ENCODE results near the gene IRX5. TPM values are rescaled to one million over a fixed set of nuclear protein-coding genes. Genes with fewer than 3 reads are reported as not detected.
A peak's percentile ranks its signal among the peaks of the same experiment; 100 is the strongest.

Gene IRX5
- 1 to 10 TPM; 4.5 to 5.7 (median 4.7) TPM for total RNA-seq (2021; fragmentation: NEBNext Ultra II Directional; extraction: Animal tissue kit (Norgen Biotek cat#: 25700))
- long read RNA-seq: 0 reads

DNA sequence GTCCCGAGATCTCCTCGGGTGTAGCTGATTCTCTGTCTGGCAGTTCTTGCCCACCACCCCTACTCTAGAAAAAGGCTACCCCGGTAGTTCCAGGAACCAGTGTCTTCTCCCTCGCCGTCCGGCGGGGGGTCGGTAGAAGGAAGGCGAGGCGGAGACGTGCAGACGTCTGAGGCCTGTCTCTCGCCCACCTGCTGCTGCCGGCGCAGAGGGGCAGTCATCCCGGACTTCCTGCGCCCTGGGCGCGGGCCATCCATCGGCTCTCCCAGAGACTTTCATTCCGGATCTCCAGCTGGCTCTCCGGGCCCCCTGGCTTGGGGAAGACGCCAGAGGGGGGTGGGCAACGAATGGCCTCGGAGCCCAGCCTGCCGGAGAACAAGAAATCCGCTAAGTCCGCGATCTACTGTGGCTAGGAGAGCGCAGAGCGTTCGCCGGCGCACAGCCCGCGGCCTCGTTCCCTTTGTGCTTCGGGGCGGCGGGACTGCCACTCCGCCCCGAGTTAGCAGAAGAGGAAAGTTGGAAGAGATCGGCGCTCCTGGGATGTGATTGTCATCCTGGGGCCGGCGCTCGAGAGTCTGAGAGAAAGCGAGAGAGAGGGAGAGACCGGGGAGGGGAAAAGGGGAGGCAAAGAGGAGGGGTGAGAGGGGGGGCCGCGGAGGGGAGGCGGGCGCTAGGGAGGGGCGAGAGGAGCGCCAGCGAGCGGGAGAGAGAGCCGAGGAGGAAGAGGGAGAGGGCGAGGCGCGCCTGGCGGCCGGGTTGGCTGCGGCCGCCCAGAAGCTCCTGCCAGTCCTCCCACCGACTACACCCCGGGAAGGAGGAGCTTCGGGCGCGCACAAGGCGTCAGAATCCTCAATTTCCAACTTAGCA lies at the start of gene IRX5:
Gene IRX5, plus strand, starts transcription at position 861 of the 864 bp plus-strand sequence. CDS start 334 bp downstream, outside the sequence.
- Mint-ChIP-seq H3K4me3 (peak within 1 kb of the TSS; percentile 93), H3K36me3 (ENCODE audit: low read depth) (peaks cover 24% of the 10 kb centered on the region), H3K27ac (peak within 1 kb of the TSS; percentile 96), H3K4me1 (ENCODE audit: low read depth) (peaks cover 50% of the 10 kb centered on the region), H3K9me3 (no peaks in the 10 kb centered on the region), H3K27me3 (ENCODE audit: insufficient read depth) (peaks cover 5% of the 10 kb centered on the region)
- peak; percentile 94 for DNase-seq
- TF ChIP-seq, protein P1, sequence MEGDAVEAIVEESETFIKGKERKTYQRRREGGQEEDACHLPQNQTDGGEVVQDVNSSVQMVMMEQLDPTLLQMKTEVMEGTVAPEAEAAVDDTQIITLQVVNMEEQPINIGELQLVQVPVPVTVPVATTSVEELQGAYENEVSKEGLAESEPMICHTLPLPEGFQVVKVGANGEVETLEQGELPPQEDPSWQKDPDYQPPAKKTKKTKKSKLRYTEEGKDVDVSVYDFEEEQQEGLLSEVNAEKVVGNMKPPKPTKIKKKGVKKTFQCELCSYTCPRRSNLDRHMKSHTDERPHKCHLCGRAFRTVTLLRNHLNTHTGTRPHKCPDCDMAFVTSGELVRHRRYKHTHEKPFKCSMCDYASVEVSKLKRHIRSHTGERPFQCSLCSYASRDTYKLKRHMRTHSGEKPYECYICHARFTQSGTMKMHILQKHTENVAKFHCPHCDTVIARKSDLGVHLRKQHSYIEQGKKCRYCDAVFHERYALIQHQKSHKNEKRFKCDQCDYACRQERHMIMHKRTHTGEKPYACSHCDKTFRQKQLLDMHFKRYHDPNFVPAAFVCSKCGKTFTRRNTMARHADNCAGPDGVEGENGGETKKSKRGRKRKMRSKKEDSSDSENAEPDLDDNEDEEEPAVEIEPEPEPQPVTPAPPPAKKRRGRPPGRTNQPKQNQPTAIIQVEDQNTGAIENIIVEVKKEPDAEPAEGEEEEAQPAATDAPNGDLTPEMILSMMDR (IDR thresholded peaks at IDR 0.05): peak; percentile 34

DNA sequence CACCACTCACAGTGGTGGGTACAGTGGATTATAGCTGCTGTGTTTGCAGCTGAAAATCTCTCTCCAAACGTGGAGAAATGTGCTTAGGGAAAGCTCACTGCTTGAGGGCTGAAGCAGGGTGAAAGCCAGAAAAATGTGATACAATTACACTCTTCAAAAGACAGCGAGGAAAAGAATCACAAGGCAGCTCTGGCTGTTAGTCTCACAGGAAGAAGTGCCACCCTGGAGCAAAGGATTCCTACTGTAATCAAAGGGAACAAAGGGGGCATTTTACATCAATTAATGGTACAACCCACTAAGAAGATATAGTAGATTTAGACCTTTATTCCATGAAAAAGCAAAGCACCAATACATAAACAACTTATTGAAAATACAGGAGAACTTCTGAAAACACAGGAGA lies 48.1 kb upstream of the IRX5 start:
- H3K4me3 Mint-ChIP-seq: no peak overlapping the region
- TF ChIP-seq, protein P1 (IDR thresholded peaks at IDR 0.05): no peak
- no peak for DNase-seq
- H3K9me3 Mint-ChIP-seq: no peaks in the 10 kb centered on the region; the same call in 1 of the 2 replicates
- H3K36me3 Mint-ChIP-seq (ENCODE audit: low read depth): no peaks in the 10 kb centered on the region
- H3K4me1 Mint-ChIP-seq (ENCODE audit: low read depth): peaks cover 7% of the 10 kb centered on the region; the same call in 1 of the 2 replicates
- peaks cover 1% of the 10 kb centered on the region for H3K27me3 Mint-ChIP-seq (ENCODE audit: insufficient read depth)
- H3K27ac Mint-ChIP-seq: no peak overlapping the region

GRCh38 chr16:54883358-54883757 lies 47.3 kb upstream of the IRX5 start:
- Mint-ChIP-seq H3K27me3 (ENCODE audit: insufficient read depth) (no peaks in the 10 kb centered on the region; the same call in none of the 2 replicates), H3K4me1 (ENCODE audit: low read depth) (peaks cover 3% of the 10 kb centered on the region; the same call in 1 of the 2 replicates), H3K4me3 (no peak overlapping the region), H3K36me3 (ENCODE audit: low read depth) (no peaks in the 10 kb centered on the region), H3K27ac (no peak overlapping the region), H3K9me3 (no peaks in the 10 kb centered on the region; the same call in 1 of the 2 replicates)
- DNase-seq: no peak
- TF ChIP-seq, protein P1 (IDR thresholded peaks at IDR 0.05): no peak

DNA sequence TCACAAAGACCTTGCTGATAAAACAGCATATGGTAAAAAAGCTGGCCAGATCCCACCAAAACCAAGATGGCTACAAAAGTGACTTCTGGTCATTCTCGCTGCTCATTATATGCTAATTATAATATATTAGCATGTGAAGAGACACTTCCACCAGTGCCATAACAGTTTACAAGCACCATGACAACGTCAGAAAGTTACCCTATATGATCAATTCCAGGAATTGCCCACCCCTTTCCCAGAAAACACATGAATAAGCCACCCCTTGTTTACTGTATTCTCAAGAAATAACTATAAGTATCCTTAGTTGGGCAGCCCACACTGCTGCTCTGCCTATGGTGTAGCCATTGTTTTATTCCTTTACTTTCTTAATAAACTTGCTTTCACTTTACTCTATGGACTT lies 44.6 kb upstream of the IRX5 start:
- Mint-ChIP-seq H3K27ac (no peak overlapping the region), H3K4me1 (ENCODE audit: low read depth) (no peaks in the 10 kb centered on the region), H3K4me3 (no peak overlapping the region), H3K36me3 (ENCODE audit: low read depth) (no peaks in the 10 kb centered on the region), H3K27me3 (ENCODE audit: insufficient read depth) (no peaks in the 10 kb centered on the region; the same call in none of the 2 replicates), H3K9me3 (no peaks in the 10 kb centered on the region; the same call in 1 of the 2 replicates)
- TF ChIP-seq, protein P1 (IDR thresholded peaks at IDR 0.05): no peak
- DNase-seq: no peak

GRCh38 chr16:54890381-54890780 lies 40.3 kb upstream of the IRX5 start:
- TF ChIP-seq, protein P1 (IDR thresholded peaks at IDR 0.05): no peak

More at GRCh38 chr16:54890381-54890780, 40.3 kb upstream of the IRX5 start:
- H3K36me3 Mint-ChIP-seq (ENCODE audit: low read depth): no peaks in the 10 kb centered on the region
- no peak for DNase-seq
- no peak overlapping the region for H3K27ac Mint-ChIP-seq
- H3K9me3 Mint-ChIP-seq: no peaks in the 10 kb centered on the region
- H3K27me3 Mint-ChIP-seq (ENCODE audit: insufficient read depth): no peaks in the 10 kb centered on the region; the same call in 1 of the 2 replicates
- no peak overlapping the region for H3K4me3 Mint-ChIP-seq
- no peaks in the 10 kb centered on the region for H3K4me1 Mint-ChIP-seq (ENCODE audit: low read depth)

All from HFFc6 (cell line).